GM21367 (cell line): ENCODE measurements around the gene ACTL10.

Experiments used
- ATAC-seq: cut with Tn5 transposase; IDR thresholded peaks from one replicate; pipeline ENCODE4 v1.9.1; 2021; ENCODE audit not compliant: unreplicated experiment

ACTL10 gene

GRCh38 chr20:33648396-33649004 is 18.2 kb upstream of the ACTL10 start:
- ATAC-seq: no peak

GRCh38 chr20:33649201-33649681 is 17.5 kb upstream of the ACTL10 start:
- no peak for ATAC-seq

GRCh38 chr20:33650111-33650752 is 16.5 kb upstream of the ACTL10 start:
- no peak for ATAC-seq

GRCh38 chr20:33650753-33651561 is 15.8 kb upstream of the ACTL10 start:
- no peak for ATAC-seq

- no peak for ATAC-seq
Measured at GRCh38 chr20:33651562-33652048, 15.1 kb upstream of the ACTL10 start.

- no peak for ATAC-seq
Measured at GRCh38 chr20:33653218-33653899, 13.4 kb upstream of the ACTL10 start.

GRCh38 chr20:33653900-33654596 is 12.7 kb upstream of the ACTL10 start:
- ATAC-seq: no peak

GRCh38 chr20:33654680-33655161 is 12.0 kb upstream of the ACTL10 start:
- no peak for ATAC-seq

GRCh38 chr20:33655164-33655563 is 11.6 kb upstream of the ACTL10 start:
- no peak for ATAC-seq

- no peak for ATAC-seq
Measured at GRCh38 chr20:33656010-33656782, 10.5 kb upstream of the ACTL10 start.

GRCh38 chr20:33656783-33657703 is 9.7 kb upstream of the ACTL10 start:
- ATAC-seq: no peak

GRCh38 chr20:33657704-33658095 is 9.0 kb upstream of the ACTL10 start:
- ATAC-seq: no peak

GRCh38 chr20:33658510-33658909 is 8.2 kb upstream of the ACTL10 start:
- no peak for ATAC-seq

GRCh38 chr20:33658929-33659328 is 7.8 kb upstream of the ACTL10 start:
- no peak for ATAC-seq

- ATAC-seq: no peak
Measured at GRCh38 chr20:33659341-33660034, 7.3 kb upstream of the ACTL10 start.

GRCh38 chr20:33660035-33660684 is 6.6 kb upstream of the ACTL10 start:
- ATAC-seq: no peak

GRCh38 chr20:33660685-33661058 is 6.1 kb upstream of the ACTL10 start:
- ATAC-seq: no peak

- no peak for ATAC-seq
Measured at GRCh38 chr20:33662172-33662571, 4.6 kb upstream of the ACTL10 start, which contains the start of gene C20orf144. Gene C20orf144 (plus strand): TSS chr20:33662327. CDS start chr20:33662346, 19 bp downstream.
